K562 (cell line): ENCODE data around the gene ATP5PD. TPM values are rescaled to one million over a fixed set of nuclear protein-coding genes. Genes with fewer than 3 reads are reported as not detected.

ENCODE experiments used
- ATAC-seq: fragments of 200-7000 bp; cut with Tn5 transposase; 3 replicates; pipeline ENCODE4 v1.9.1; 2020; ENCODE audit warnings: moderate library complexity
- BruUV-seq: library from RNA; stranded (reverse); fragments of 400-500 nt; replicated peaks from 2 replicates; lab custom pipeline; 2021; lab: Mats Ljungman, UMichigan
- CTCF ChIA-PET: fragments of 300-600 bp; formaldehyde crosslinking; extraction: SDS; loops from one replicate; lab custom pipeline; 2021; ENCODE audit warnings: low intra/inter-chr PET ratio; lab: Yijun Ruan, JAX
- POLR2A ChIA-PET: fragments of 300-600, 350-650 bp; sonication (Branson Sonifier 250); formaldehyde crosslinking; extraction: SDS; loops from one replicate; lab custom pipeline; 2021; ENCODE audit warnings: antibody characterized with exemption, inconsistent platforms; lab: Yijun Ruan, JAX
- DNase-seq, 4 experiments: peaks; one replicate each; pipeline versions ENCODE4 v3.0.0 to v3.0.0-alpha.2; 2011 to 2018; ENCODE audit warnings: low spot score in 3 of 4, mixed read lengths in 3 of 4; ENCODE audit errors: extremely low read depth in 1 of 4
- FAIRE-seq: peaks from 2 replicates; lab custom pipeline; 2011; peaks lifted over from hg19 to GRCh38; lab: Jason Lieb, UNC
- H2AFZ ChIP-seq: 2 replicates; pipeline ENCODE4 v1.6.0; 2011; ENCODE audit warnings: low read depth, low read length, control low read depth, inconsistent platforms
- H3K27ac ChIP-seq: fragments of 200-600 bp; 3 replicates; pipeline ENCODE4 v1.8.0; 2011; ENCODE audit warnings: low read depth, mild to moderate bottlenecking, control low read depth, inconsistent platforms, low read length, moderate library complexity, mixed read lengths; ENCODE audit errors: extremely low read depth
- H3K27me3 ChIP-seq, 2 experiments: fragments of 300-600 bp in 1 of 2; 2 replicates in 1 of 2; 3 replicates in 1 of 2; pipeline versions ENCODE4 v1.6.0 to v1.8.0; 2011; ENCODE audit warnings: inconsistent platforms in 2 of 2, low read length in 2 of 2, mild to moderate bottlenecking in 1 of 2, mixed read lengths in 1 of 2, moderate library complexity in 1 of 2; ENCODE audit not compliant: control insufficient read depth in 2 of 2, insufficient read depth in 2 of 2
- H3K36me3 ChIP-seq: fragments of 300-600 bp; 3 replicates; pipeline ENCODE4 v1.8.0; 2011; ENCODE audit warnings: mild to moderate bottlenecking, low read length, inconsistent platforms; ENCODE audit not compliant: control insufficient read depth, insufficient read depth
- H3K4me1 ChIP-seq, 2 experiments: fragments of 200-600 bp in 1 of 2; replicated peaks in 1 of 2; 2 replicates in 1 of 2; 3 replicates in 1 of 2; pipeline versions ENCODE4 v1.5.1 to v1.8.0; 2011; ENCODE audit warnings: inconsistent platforms in 2 of 2, low read length in 2 of 2, mild to moderate bottlenecking in 1 of 2, mixed read lengths in 1 of 2, moderate library complexity in 1 of 2; ENCODE audit not compliant: control insufficient read depth in 2 of 2, insufficient read depth in 2 of 2
- H3K4me2 ChIP-seq: 2 replicates; pipeline ENCODE4 v1.6.1; 2011; ENCODE audit warnings: low read length, control low read depth, inconsistent platforms, mixed read lengths; ENCODE audit not compliant: insufficient read depth
- H3K4me3 ChIP-seq: fragments of 200-600 bp; sonication (generic), shearing (Covaris generic); 2 replicates; pipeline ENCODE4 v1.5.1; 2016; ENCODE audit warnings: control low read depth, inconsistent platforms
- H3K79me2 ChIP-seq: fragments of 200-600 bp; 3 replicates; pipeline ENCODE4 v1.8.0; 2011; ENCODE audit warnings: low read length, inconsistent platforms; ENCODE audit not compliant: control insufficient read depth, insufficient read depth
- H3K9ac ChIP-seq, 2 experiments: 2 replicates each; pipeline versions ENCODE4 v1.6.0 to v1.6.1; 2011; ENCODE audit warnings: low read depth in 2 of 2, low read length in 2 of 2, control low read depth in 1 of 2, inconsistent platforms in 1 of 2, mild to moderate bottlenecking in 1 of 2, mixed read lengths in 1 of 2; ENCODE audit not compliant: insufficient read depth in 1 of 2
- H3K9me1 ChIP-seq: one replicate; pipeline ENCODE4 v1.6.0; 2011; ENCODE audit warnings: inconsistent platforms, mild to moderate bottlenecking, low read length, moderate library complexity; ENCODE audit not compliant: control insufficient read depth, insufficient read depth
- H3K9me3 ChIP-seq: replicated peaks from 2 replicates; pipeline ENCODE4 v1.5.1; 2011; ENCODE audit warnings: low read depth, low read length, inconsistent platforms; ENCODE audit not compliant: control insufficient read depth, insufficient read depth
- H4K20me1 ChIP-seq: replicated peaks from 2 replicates; pipeline ENCODE4 v1.6.1; 2011; ENCODE audit warnings: low read length, inconsistent platforms, mixed read lengths; ENCODE audit not compliant: control insufficient read depth, insufficient read depth
- FIP1L1 ChIP-seq: fragments of 200-400 bp; formaldehyde crosslinking; IDR thresholded peaks from 2 replicates; pipeline ENCODE4 v1.6.1; 2018; ENCODE audit warnings: mild to moderate bottlenecking, low read depth, low read length; ENCODE audit not compliant: poor library complexity, severe bottlenecking
- GABPA ChIP-seq: fragments of 200-800 bp; sonication (Bioruptor generic); conservative IDR thresholded peaks from 2 replicates; pipeline ENCODE4 v1.6.1; 2016; ENCODE audit warnings: low read depth, missing genetic modification characterization, missing compliant biosample characterization
- HNRNPK ChIP-seq: fragments of 200-400 bp; formaldehyde crosslinking; IDR thresholded peaks from one replicate; pipeline ENCODE4 v1.6.1; 2018; ENCODE audit warnings: mild to moderate bottlenecking, low read depth, low read length; ENCODE audit not compliant: poor library complexity, severe bottlenecking
- MAFG ChIP-seq: fragments of 450-650 bp; conservative IDR thresholded peaks from 2 replicates; pipeline ENCODE4 v1.6.1; 2016; ENCODE audit warnings: missing genetic modification characterization, missing compliant biosample characterization
- MITF ChIP-seq: IDR thresholded peaks from 2 replicates; pipeline ENCODE4 v1.6.1; 2014; ENCODE audit warnings: antibody characterized with exemption
- MLLT1 ChIP-seq, 2 experiments: fragments of 450-650 bp; IDR thresholded peaks; 2 replicates each; pipeline ENCODE4 v1.6.1; 2016
- NFIC ChIP-seq: fragments of 450-650 bp; IDR thresholded peaks from 2 replicates; pipeline ENCODE4 v1.6.1; 2017; ENCODE audit warnings: mild to moderate bottlenecking, inconsistent platforms
- NRF1 ChIP-seq, 2 experiments: fragments of 450-650 bp; IDR thresholded peaks in 1 of 2; conservative IDR thresholded peaks in 1 of 2; 2 replicates each; pipeline ENCODE4 v1.6.1; 2014; ENCODE audit warnings: mild to moderate bottlenecking in 2 of 2
- POLR2AphosphoS2 ChIP-seq: IDR thresholded peaks from 2 replicates; pipeline ENCODE4 v1.6.1; 2012; ENCODE audit warnings: low read length, improper control_type of control experiment
- SREBF2 ChIP-seq: sonication (generic); formaldehyde crosslinking; IDR thresholded peaks from 2 replicates; pipeline ENCODE4 v1.4.0; 2020; ENCODE audit warnings: mild to moderate bottlenecking, missing genetic modification reagents
- TFAM ChIP-seq: fragments of 250-450 bp; sonication (Bioruptor Pico); conservative IDR thresholded peaks from 2 replicates; pipeline ENCODE4 v1.5.0; 2021; ENCODE audit warnings: mild to moderate bottlenecking, moderate library complexity
- ZNF347 ChIP-seq: fragments of 450-650 bp; formaldehyde crosslinking; IDR thresholded peaks from 2 replicates; pipeline ENCODE4 v1.4.0; 2020; ENCODE audit warnings: low read depth, mild to moderate bottlenecking, moderate library complexity
- ZNF436 ChIP-seq: fragments of 250-450, 450-650 bp; sonication (Bioruptor Pico); formaldehyde crosslinking; IDR thresholded peaks from 2 replicates; pipeline ENCODE4 v1.7.0; 2020; ENCODE audit warnings: mild to moderate bottlenecking
- ZNF79 ChIP-seq: fragments of 250-450 bp; sonication (Bioruptor Pico); IDR thresholded peaks from 2 replicates; pipeline ENCODE4 v1.4.0; 2020; ENCODE audit warnings: low read depth, mild to moderate bottlenecking, moderate library complexity
- ZSCAN29 ChIP-seq: fragments of 450-650 bp; IDR thresholded peaks from 2 replicates; pipeline ENCODE4 v1.6.1; 2017
- ZSCAN32 ChIP-seq: fragments of 450-650 bp; formaldehyde crosslinking; IDR thresholded peaks from 2 replicates; pipeline ENCODE4 v1.4.0; 2020; ENCODE audit warnings: mild to moderate bottlenecking, moderate library complexity
- WGBS: fragments of 100-300 bp; shearing (Covaris generic); methylation state at CpG from one replicate; pipeline ENCODE4 v1.1.6; 2016; ENCODE audit warnings: low coverage, mixed read lengths; ENCODE audit not compliant: insufficient coverage; ENCODE audit errors: missing lambda C conversion rate; 5-methylcytosine and 5-hydroxymethylcytosine counted together
- in situ Hi-C: fragments of 300-500 bp; cut with MboI; formaldehyde crosslinking; loops from 4 replicates; pipeline ENCODE4 v1.15.0; 2018; ENCODE audit warnings: inconsistent platforms, mixed read lengths
- intact Hi-C: fragments of 100-400 bp; cut with micrococcal nuclease; formaldehyde crosslinking; loops from 2 replicates; pipeline ENCODE4 v1.14.2; 2022
- polyA plus RNA-seq, 8 experiments: library from polyadenylated mRNA; depleted of rRNA in 4 of 8; stranded (reverse) in 5 of 8; unstranded in 3 of 8; fragments of >200 nt; fragmentation: Nextera tagmentation in 2 of 8; fragmentation: Illumina TruSeq in 1 of 8; extraction: Ambion mirVana in 2 of 8; extraction: Trizol in 1 of 8; gene quantifications; 2 replicates each; pipeline versions ENCODE4 v1.2.1 to v1.2.3, GENCODE V29; 2011 to 2014; ENCODE audit warnings: inconsistent platforms in 1 of 8, missing spikeins in 1 of 8
- total RNA-seq, 7 experiments: library from RNA; depleted of rRNA in 6 of 7; stranded (reverse); fragments of >200 nt in 6 of 7; fragmentation: Illumina TruSeq in 2 of 7; extraction: Trizol in 2 of 7; gene quantifications; 2 replicates each; pipeline versions ENCODE4 v1.2.1 to v1.2.3, GENCODE V29; 2011 to 2021; ENCODE audit warnings: low replicate concordance in 1 of 7

Gene ATP5PD
- total and polyA plus RNA-seq, 9 of the 15 experiments (the other 6 are each of a cell fraction or from before 2014, with no cell fraction given) = 271 to 828 (median 432) TPM

GRCh38 chr17:75034236-75034908 is 12.4 kb downstream of the ATP5PD start (continued):
- TF ChIP-seq NRF1 (conservative IDR thresholded peaks at IDR 0.05 in 1 of 2, IDR thresholded peaks at IDR 0.05 in 1 of 2) = 0 out of 4 replicates have a peak, but pooled peaks of 1 of the 2 experiments have one; percentile 15

- Histone ChIP-seq H3K4me2 (peak overlapping the region; percentile 98), H2AFZ (peak overlapping the region; percentile 98), H3K9me3 (peaks cover 12% of the 10 kb centered on the region), H3K4me3 (peak overlapping the region; percentile 69), H3K4me1 (peaks cover 31% of the 10 kb centered on the region in 2 experiments), H3K27me3 (no peaks in the 10 kb centered on the region), H4K20me1 (no peaks in the 10 kb centered on the region), H3K36me3 (peaks cover 6% of the 10 kb centered on the region; the same call in 2 of the 3 replicates), H3K79me2 (no peaks in the 10 kb centered on the region), H3K27ac (peak overlapping the region; percentile 96), H3K9ac (peak overlapping the region; percentile 95 to 96), H3K9me1 (no peaks in the 10 kb centered on the region)
- peak; percentile 85 for FAIRE-seq
- POLR2A ChIA-PET = interaction anchor here (0.6 to 3.3 kb wide), 8 partner anchors 13 to 296 kb away, joined by 3 to 26 read pairs (median 6); partner anchors contain the start of genes JPT1 and MRPL58
- peak; percentile 52 for ATAC-seq
- intact Hi-C loops (loop anchor here (10.0 kb wide), 1 partner anchor 159 kb away; the partner anchor contains the start of gene FDXR), in situ Hi-C loops (no loop called here)
- CTCF ChIA-PET = interaction anchor here (0.7 to 0.9 kb wide), 2 partner anchors 22 to 71 kb away, joined by 3 to 5 read pairs; no protein-coding TSS in a partner anchor
- 0% methylated on average over 36 of the region's 36 CpGs for whole genome bisulfite sequencing
- peak; percentile 82 to 96 (median 89) for DNase-seq
- BruUV-seq = no TSS peak
- TF ChIP-seq GABPA (tag) (0 out of 2 replicates have a peak, but pooled peaks have one; percentile 12), MLLT1 (IDR thresholded peaks at IDR 0.05) (no peak), ZSCAN32 (CRISPR knock-in tag) (no peak), TFAM (CRISPR knock-in tag) (no peak), HNRNPK (no peak), MAFG (no peak), MITF (no peak), ZNF347 (CRISPR knock-in tag) (no peak), SREBF2 (CRISPR knock-in tag) (no peak), ZNF436 (CRISPR knock-in tag) (0 out of 2 replicates have a peak, but pooled peaks have one; percentile 27), POLR2AphosphoS2 (no peak), FIP1L1 (no peak), ZSCAN29 (0 out of 2 replicates have a peak, but pooled peaks have one; percentile 38), ZNF79 (CRISPR knock-in tag) (no peak), NFIC (peak; percentile 57)
Measured at GRCh38 chr17:75033346-75034235, 13.2 kb downstream of the ATP5PD start.
